HEK293T (cell line): ENCODE data around the gene HERC2.

ENCODE experiments used
- CTCF ChIA-PET: fragments of 350-600 bp; formaldehyde crosslinking; extraction: SDS; loops from one replicate; lab custom pipeline; 2021; ENCODE audit warnings: antibody characterized with exemption, inconsistent platforms; lab: Yijun Ruan, JAX
- POLR2A ChIA-PET: fragments of 350-600 bp; formaldehyde crosslinking; extraction: SDS; loops from one replicate; lab custom pipeline; 2020; ENCODE audit warnings: antibody characterized with exemption, inconsistent platforms; lab: Yijun Ruan, JAX
- DNase-seq: peaks from one replicate; pipeline ENCODE4 v3.0.0; 2012; ENCODE audit warnings: mixed read lengths; ENCODE audit errors: extremely low spot score
- ARNT ChIP-seq: fragments of 450-650 bp; IDR thresholded peaks from 2 replicates; pipeline ENCODE4 v1.6.1; 2017; ENCODE audit warnings: mild to moderate bottlenecking
- BHLHE40 ChIP-seq: fragments of 450-650 bp; IDR thresholded peaks from 2 replicates; pipeline ENCODE4 v1.6.1; 2016; ENCODE audit warnings: mild to moderate bottlenecking, moderate library complexity, borderline replicate concordance
- CTBP1 ChIP-seq: fragments of 450-650 bp; IDR thresholded peaks from 2 replicates; pipeline ENCODE4 v1.6.1; 2016; ENCODE audit warnings: borderline replicate concordance
- ELF4 ChIP-seq: fragments of 450-650 bp; IDR thresholded peaks from 2 replicates; pipeline ENCODE4 v1.6.1; 2017; ENCODE audit warnings: antibody characterized with exemption
- FOXA1 ChIP-seq: fragments of 450-650 bp; IDR thresholded peaks from 2 replicates; pipeline ENCODE4 v1.6.1; 2016; ENCODE audit warnings: mild to moderate bottlenecking
- FOXK2 ChIP-seq: fragments of 450-650 bp; IDR thresholded peaks from 2 replicates; pipeline ENCODE4 v1.6.1; 2016; ENCODE audit warnings: mild to moderate bottlenecking
- FOXM1 ChIP-seq: fragments of 450-650 bp; IDR thresholded peaks from 2 replicates; pipeline ENCODE4 v1.6.1; 2017; ENCODE audit warnings: mild to moderate bottlenecking, borderline replicate concordance
- HDGF ChIP-seq: fragments of 450-650 bp; IDR thresholded peaks from 2 replicates; pipeline ENCODE4 v1.6.1; 2017; ENCODE audit warnings: antibody characterized with exemption, borderline replicate concordance
- L3MBTL2 ChIP-seq: fragments of 450-650 bp; conservative IDR thresholded peaks from 2 replicates; pipeline ENCODE4 v1.6.1; 2016; ENCODE audit warnings: mild to moderate bottlenecking
- LEF1 ChIP-seq: fragments of 450-650 bp; IDR thresholded peaks from 2 replicates; pipeline ENCODE4 v1.6.1; 2017; ENCODE audit warnings: mild to moderate bottlenecking, borderline replicate concordance
- NFRKB ChIP-seq: fragments of 450-650 bp; IDR thresholded peaks from 2 replicates; pipeline ENCODE4 v1.6.1; 2016; ENCODE audit warnings: mild to moderate bottlenecking, moderate library complexity
- SP1 ChIP-seq: fragments of 450-650 bp; IDR thresholded peaks from 2 replicates; pipeline ENCODE4 v1.6.1; 2017
- SUZ12 ChIP-seq: fragments of 450-650 bp; IDR thresholded peaks from 2 replicates; pipeline ENCODE4 v1.6.1; 2016; ENCODE audit warnings: mild to moderate bottlenecking
- TARDBP ChIP-seq: fragments of 450-650 bp; IDR thresholded peaks from 2 replicates; pipeline ENCODE4 v1.6.1; 2016
- ZNF384 ChIP-seq: fragments of 450-650 bp; IDR thresholded peaks from 2 replicates; pipeline ENCODE4 v1.6.1; 2016
- TF ChIP-seq, protein P1 (sequence below): fragments of 450-650 bp; IDR thresholded peaks from 2 replicates; pipeline ENCODE4 v1.6.1; 2016

Gene HERC2

DNA sequence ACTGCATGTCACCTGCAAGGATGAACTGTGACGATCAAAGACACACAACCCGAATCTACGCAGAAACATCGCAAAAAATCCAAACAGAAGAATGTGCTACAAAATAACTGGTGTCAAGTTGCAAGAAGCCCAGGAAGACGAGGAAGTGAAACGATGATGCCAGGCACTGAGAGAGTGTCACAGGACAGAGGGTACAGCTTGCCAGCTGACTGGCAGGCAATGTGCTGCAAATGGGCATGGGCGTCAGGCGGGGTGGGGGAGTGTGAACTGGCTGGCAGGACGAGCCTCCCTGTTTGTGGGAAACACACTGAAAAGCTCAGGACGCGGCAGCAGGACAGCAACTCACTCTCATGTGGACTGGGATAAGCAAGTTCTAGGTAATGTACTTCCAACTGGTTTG is 193.9 kb downstream of the HERC2 start:
- TF ChIP-seq ARNT: no peak
- TF ChIP-seq SP1: no peak
- TF ChIP-seq ZNF384: no peak
- no peak for TF ChIP-seq CTBP1
- TF ChIP-seq FOXM1: no peak
- no peak for TF ChIP-seq TARDBP
- TF ChIP-seq LEF1: no peak
- TF ChIP-seq FOXK2: no peak
- TF ChIP-seq, protein P1, sequence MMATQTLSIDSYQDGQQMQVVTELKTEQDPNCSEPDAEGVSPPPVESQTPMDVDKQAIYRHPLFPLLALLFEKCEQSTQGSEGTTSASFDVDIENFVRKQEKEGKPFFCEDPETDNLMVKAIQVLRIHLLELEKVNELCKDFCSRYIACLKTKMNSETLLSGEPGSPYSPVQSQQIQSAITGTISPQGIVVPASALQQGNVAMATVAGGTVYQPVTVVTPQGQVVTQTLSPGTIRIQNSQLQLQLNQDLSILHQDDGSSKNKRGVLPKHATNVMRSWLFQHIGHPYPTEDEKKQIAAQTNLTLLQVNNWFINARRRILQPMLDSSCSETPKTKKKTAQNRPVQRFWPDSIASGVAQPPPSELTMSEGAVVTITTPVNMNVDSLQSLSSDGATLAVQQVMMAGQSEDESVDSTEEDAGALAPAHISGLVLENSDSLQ: no peak
- no peak for DNase-seq
- ChIA-PET POLR2A (no interaction called here), CTCF (no interaction called here)

DNA sequence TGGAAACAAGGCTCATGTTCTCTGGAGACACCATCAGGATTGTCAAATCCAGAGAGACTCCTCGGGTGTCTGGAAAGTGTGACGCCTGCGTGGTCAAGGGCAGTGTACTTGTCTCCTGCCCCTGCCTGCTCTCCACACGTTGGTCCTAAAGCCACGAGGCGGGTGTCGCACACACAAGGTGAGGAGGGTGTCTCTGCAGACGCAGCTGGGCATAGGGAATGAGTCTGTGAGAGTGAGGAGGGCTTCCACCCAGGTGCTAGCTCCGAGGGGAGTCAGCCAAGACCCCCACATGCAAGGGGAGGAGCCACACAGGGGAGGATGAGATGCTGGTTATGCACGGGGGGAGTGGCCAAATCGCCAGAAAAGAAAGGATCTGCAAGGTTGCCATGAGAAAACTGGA is 194.9 kb downstream of the HERC2 start:
- CTCF ChIA-PET: no interaction called here
- POLR2A ChIA-PET: no interaction called here
- TF ChIP-seq FOXM1: no peak
- TF ChIP-seq SUZ12: no peak
- TF ChIP-seq CTBP1: no peak
- no peak for TF ChIP-seq TARDBP
- no peak for TF ChIP-seq BHLHE40
- no peak for TF ChIP-seq L3MBTL2
- TF ChIP-seq NFRKB: no peak
- no peak for TF ChIP-seq SP1
- no peak for TF ChIP-seq ELF4
- TF ChIP-seq ARNT: no peak
- no peak for TF ChIP-seq LEF1
- TF ChIP-seq FOXK2: no peak
- no peak for TF ChIP-seq FOXA1
- TF ChIP-seq, protein P1: no peak
- TF ChIP-seq ZNF384: no peak
- no peak for TF ChIP-seq HDGF
- DNase-seq: no peak

DNA sequence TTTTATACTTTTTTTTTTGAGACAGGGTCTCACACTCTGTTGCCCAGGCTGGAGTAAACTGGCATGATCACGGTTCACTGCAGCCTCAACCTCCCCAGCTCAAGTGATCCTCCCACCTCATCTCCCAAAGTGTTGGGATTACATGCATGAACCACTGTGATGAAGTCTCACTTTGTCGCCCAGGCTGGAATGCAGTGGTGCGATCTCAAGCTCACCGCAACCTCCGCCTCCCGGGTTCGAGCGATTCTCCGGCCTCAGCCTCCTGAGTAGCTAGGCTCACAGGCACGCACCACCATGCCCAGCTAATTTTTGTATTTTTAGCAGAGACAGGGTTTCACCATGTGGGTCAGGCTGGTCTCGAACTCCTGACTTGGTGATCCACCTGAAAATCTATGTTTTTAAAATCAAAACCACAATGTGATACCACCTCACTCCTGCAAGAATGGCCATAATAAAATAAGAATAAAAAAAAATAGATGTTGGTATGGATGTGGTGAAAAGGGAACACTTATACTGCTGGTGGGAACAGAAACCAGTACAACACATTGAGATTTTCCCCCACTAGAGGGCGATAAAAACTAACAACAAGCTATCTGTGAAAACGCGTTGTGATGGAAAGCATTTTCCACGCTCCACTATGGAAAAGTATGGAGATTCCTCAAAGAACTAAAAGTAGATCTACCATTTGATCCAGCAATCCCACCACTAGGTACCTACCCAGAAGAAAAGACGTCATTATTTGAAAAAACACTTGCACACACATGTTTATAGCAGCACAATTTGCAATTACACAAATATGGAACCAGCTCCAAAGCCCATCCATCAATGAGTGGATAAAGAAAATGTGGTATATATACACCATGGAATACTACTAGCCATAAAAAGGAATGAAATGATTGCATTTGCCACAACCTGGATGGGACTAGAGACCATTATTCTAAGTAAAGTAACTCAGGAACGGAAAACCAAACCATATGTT is 196.0 kb downstream of the HERC2 start:
- ChIA-PET CTCF (interaction anchor here (0.7 to 1.1 kb wide), 4 partner anchors 8 to 27 kb away, joined by 3 to 9 read pairs (median 4); partner anchors contain the start of gene OCA2), POLR2A (interaction anchor here (0.8 kb wide), 1 partner anchor 158 kb away, joined by 3 read pairs; no protein-coding TSS in a partner anchor)
- TF ChIP-seq SP1: no peak
- no peak for TF ChIP-seq ARNT
- no peak for TF ChIP-seq FOXM1
- TF ChIP-seq, protein P1: no peak
- TF ChIP-seq HDGF: no peak
- TF ChIP-seq SUZ12: no peak
- TF ChIP-seq L3MBTL2: no peak
- TF ChIP-seq FOXK2: no peak
- TF ChIP-seq BHLHE40: no peak
- TF ChIP-seq ZNF384: no peak
- DNase-seq: peak; percentile 23

DNA sequence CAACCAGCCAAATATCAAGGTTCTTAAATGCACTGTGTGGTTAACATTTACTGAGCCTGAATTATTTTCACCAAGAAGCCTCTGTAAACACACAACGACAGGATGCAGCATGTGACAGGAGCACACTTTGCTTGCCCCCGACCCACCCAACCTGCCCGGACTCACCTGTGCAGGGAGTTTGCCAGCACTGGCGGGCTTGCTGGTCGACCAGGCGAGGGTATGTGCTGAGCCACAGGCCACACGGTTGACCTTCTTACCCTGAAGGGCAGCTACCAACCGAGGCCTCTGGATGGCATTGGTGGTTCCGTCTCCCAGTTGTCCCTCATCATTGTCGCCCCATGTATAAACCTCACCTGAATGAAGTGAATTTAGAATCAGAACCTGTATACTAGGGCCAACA is 197.1 kb downstream of the HERC2 start:
- TF ChIP-seq FOXM1: no peak
- no peak for TF ChIP-seq L3MBTL2
- TF ChIP-seq SUZ12: no peak
- no peak for TF ChIP-seq ARNT
- TF ChIP-seq ELF4: no peak
- no peak for TF ChIP-seq NFRKB
- TF ChIP-seq SP1: no peak
- no peak for TF ChIP-seq BHLHE40
- TF ChIP-seq, protein P1: no peak
- no peak for TF ChIP-seq LEF1
- TF ChIP-seq TARDBP: no peak
- TF ChIP-seq FOXK2: no peak
- TF ChIP-seq ZNF384: no peak
- CTCF ChIA-PET: no interaction called here
- no peak for DNase-seq
- POLR2A ChIA-PET: no interaction called here

DNA sequence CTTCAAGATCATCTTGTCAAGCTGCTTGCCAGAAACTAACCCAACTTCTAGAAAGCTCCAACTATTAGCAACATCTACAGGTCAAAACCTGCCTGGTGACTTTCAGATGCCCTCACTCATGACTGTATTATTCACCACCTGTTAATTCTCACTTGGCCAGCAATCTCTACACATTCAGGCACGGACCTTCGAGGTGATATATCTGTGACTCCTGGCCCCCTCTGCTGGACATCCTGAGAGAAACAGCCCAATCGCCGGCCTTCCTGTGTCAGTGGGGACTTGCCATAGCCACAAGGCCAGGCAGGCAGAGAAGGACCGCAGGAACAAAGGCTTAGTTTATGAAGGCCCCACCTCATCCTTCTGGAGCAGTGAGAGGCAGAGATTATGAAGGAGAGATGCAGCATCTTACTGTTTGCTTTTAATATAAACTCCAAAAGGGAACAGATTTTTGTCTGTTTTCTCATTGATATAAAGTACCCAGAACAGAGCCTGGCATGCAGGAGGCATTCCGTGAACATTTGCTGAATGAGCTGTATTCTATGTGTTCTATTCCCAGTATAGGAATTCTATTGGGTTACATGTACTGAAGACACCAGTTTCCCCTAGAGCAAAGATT is 198.5 kb downstream of the HERC2 start:
- TF ChIP-seq CTBP1 (no peak), ZNF384 (no peak), LEF1 (no peak), BHLHE40 (no peak), NFRKB (no peak), SP1 (no peak), L3MBTL2 (no peak), ELF4 (no peak), ARNT (no peak), SUZ12 (no peak), FOXK2 (no peak), FOXM1 (no peak), FOXA1 (no peak), HDGF (no peak), TARDBP (no peak)
- TF ChIP-seq, protein P1: no peak
- DNase-seq: peak; percentile 60
- ChIA-PET CTCF (no interaction called here), POLR2A (no interaction called here)
